CD4-positive, CD25-positive, alpha-beta regulatory T cell (primary cell): ENCODE data around the gene WWOX. TPM values are rescaled to one million over a fixed set of nuclear protein-coding genes. Genes with fewer than 3 reads are reported as not detected.

Experiments used
- ATAC-seq, 2 donors: fragments of 150-1000 bp; cut with Tn5 transposase; one replicate each; pipeline ENCODE4 v1.10.0; 2021; ENCODE audit warnings: low read depth in 2 of 2, moderate number of reproducible peaks in 2 of 2, moderate library complexity in 1 of 2
- DNase-seq, 3 donors: peaks; one replicate each; pipeline versions ENCODE4 v3.0.0 to v3.0.0-alpha.2; 2012 to 2022; ENCODE audit warnings: mixed read lengths in 1 of 3
- H3K27ac ChIP-seq: one replicate; pipeline ENCODE4 v1.7.0; 2013; ENCODE audit warnings: mild to moderate bottlenecking, low read length; ENCODE audit not compliant: insufficient read depth, poor library complexity, severe bottlenecking
- H3K27me3 ChIP-seq: one replicate; pipeline ENCODE4 v1.7.0; 2013; ENCODE audit warnings: low read length; ENCODE audit not compliant: control insufficient read depth, insufficient read depth
- H3K36me3 ChIP-seq: one replicate; pipeline ENCODE4 v1.7.0; 2013; ENCODE audit warnings: mild to moderate bottlenecking, low read length, moderate library complexity; ENCODE audit not compliant: control insufficient read depth, insufficient read depth
- H3K4me1 ChIP-seq: 2 replicates; pipeline ENCODE4 v1.7.0; 2013; ENCODE audit warnings: mild to moderate bottlenecking, low read length; ENCODE audit not compliant: insufficient read depth, control insufficient read depth, poor library complexity, severe bottlenecking
- H3K4me3 ChIP-seq: one replicate; pipeline ENCODE4 v1.7.0; 2013; ENCODE audit warnings: low read depth, mild to moderate bottlenecking, low read length, moderate library complexity
- H3K9me3 ChIP-seq, 2 experiments: 1 replicate in 1 of 2; 2 replicates in 1 of 2; pipeline ENCODE4 v1.7.0; 2013; ENCODE audit warnings: low read length in 2 of 2, mild to moderate bottlenecking in 1 of 2, moderate library complexity in 1 of 2; ENCODE audit not compliant: control insufficient read depth in 2 of 2
- H3K27ac Mint-ChIP-seq, 3 donors: one replicate each; pipeline ENCODE4 v1.8.0; 2020 to 2022; ENCODE audit warnings: mild to moderate bottlenecking in 3 of 3, mixed read lengths in 3 of 3, moderate library complexity in 2 of 3
- H3K27me3 Mint-ChIP-seq: one replicate; pipeline ENCODE4 v1.8.0; 2022; ENCODE audit warnings: mild to moderate bottlenecking, mixed read lengths
- H3K36me3 Mint-ChIP-seq: one replicate; pipeline ENCODE4 v1.8.0; 2020; ENCODE audit warnings: mixed read lengths
- H3K4me1 Mint-ChIP-seq, 4 donors: one replicate each; pipeline ENCODE4 v1.8.0; 2020 to 2022; ENCODE audit warnings: mixed read lengths in 4 of 4, mild to moderate bottlenecking in 1 of 4
- H3K4me3 Mint-ChIP-seq, 4 donors: one replicate each; pipeline ENCODE4 v1.8.0; 2020 to 2022; ENCODE audit warnings: mild to moderate bottlenecking in 4 of 4, mixed read lengths in 4 of 4, moderate library complexity in 3 of 4
- H3K9me3 Mint-ChIP-seq, 7 donors: one replicate each; pipeline ENCODE4 v1.8.0; 2020 to 2022; ENCODE audit warnings: mixed read lengths in 7 of 7, mild to moderate bottlenecking in 3 of 7, moderate library complexity in 2 of 7
- polyA plus RNA-seq, 4 donors: library from polyadenylated mRNA; unstranded; fragments of 300-500 nt; fragmentation: Illumina TruSeq; gene quantifications; one replicate each; pipeline ENCODE4 v1.2.3, GENCODE V29; 2021
- total RNA-seq: library from RNA; stranded (reverse); gene quantifications from one replicate; pipeline ENCODE4 v1.2.3, GENCODE V29; 2022

Gene WWOX
- total and polyA plus RNA-seq, 5 donors from 2014 or later: 10.3 to 18.6 (median 12.8) TPM

DNA sequence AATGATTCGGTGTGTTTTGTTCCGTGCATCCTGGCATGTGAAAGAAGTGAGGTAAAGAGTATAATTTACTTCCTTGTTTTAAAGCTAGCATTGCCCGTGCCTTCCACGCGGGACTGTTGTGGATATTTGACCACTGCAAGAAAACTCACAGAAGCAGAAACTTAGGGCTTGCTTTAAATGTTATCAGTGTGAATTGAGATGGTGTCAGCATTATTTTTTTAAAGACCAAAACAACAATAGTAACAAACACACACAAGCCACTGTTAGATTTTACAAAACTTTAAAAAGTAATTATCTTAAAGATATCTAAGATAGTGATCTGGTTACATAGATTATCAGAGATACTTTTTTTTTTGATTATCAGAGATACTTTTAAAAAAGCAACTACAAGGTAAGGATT is 47.4 kb downstream of the WWOX start:
- Histone ChIP-seq H3K27me3 (no peaks in the 10 kb centered on the region), H3K4me3 (no peak overlapping the region), H3K27ac (no peak overlapping the region), H3K9me3 (no peaks in the 10 kb centered on the region), H3K4me1 (no peaks in the 10 kb centered on the region), H3K36me3 (no peaks in the 10 kb centered on the region)
- Mint-ChIP-seq H3K4me3 (no peak overlapping the region), H3K36me3 (peaks cover 16% of the 10 kb centered on the region), H3K27me3 (no peaks in the 10 kb centered on the region), H3K9me3 (peaks cover 0 to 2% (median 0%) of the 10 kb centered on the region in 7 donors), H3K4me1 (peaks cover 0 to 4% (median 0%) of the 10 kb centered on the region in 4 donors), H3K27ac (no peak overlapping the region)
- no peak for ATAC-seq
- no peak for DNase-seq

DNA sequence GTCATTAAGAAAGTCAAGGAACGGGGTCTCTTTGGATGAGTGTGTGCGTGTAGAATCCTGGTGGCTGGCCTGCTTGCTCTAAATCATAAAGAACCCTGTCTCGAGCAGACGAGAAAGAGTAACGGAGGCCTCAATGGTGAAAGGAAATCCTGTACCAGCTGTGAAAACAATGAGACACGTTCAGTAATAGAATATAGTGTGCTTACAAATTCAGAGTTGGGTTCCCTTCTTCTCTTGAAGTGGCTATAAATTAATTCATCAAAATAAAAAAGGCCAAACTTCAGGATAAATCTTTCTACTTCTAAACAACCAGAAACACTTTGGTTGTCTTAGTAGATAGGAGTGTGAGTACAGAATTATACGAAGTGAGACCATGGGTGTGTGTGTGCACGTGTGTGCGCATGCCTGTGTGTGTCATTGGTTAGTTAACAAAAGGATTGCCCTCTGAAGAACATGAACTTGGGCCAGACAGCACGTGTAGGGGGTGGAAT is 48.5 kb downstream of the WWOX start:
- H3K4me1 Mint-ChIP-seq: peaks cover 0 to 4% (median 0%) of the 10 kb centered on the region in 4 donors
- peaks cover 16% of the 10 kb centered on the region for H3K36me3 Mint-ChIP-seq
- Histone ChIP-seq H3K9me3 (no peaks in the 10 kb centered on the region), H3K36me3 (no peaks in the 10 kb centered on the region), H3K27me3 (no peaks in the 10 kb centered on the region), H3K4me3 (no peak overlapping the region), H3K4me1 (no peaks in the 10 kb centered on the region), H3K27ac (no peak overlapping the region)
- no peak overlapping the region for H3K4me3 Mint-ChIP-seq
- ATAC-seq (no peak), DNase-seq (no peak)
- H3K27ac Mint-ChIP-seq: no peak overlapping the region
- H3K27me3 Mint-ChIP-seq: no peaks in the 10 kb centered on the region
- peaks cover 0 to 2% (median 0%) of the 10 kb centered on the region in 7 donors for H3K9me3 Mint-ChIP-seq

DNA sequence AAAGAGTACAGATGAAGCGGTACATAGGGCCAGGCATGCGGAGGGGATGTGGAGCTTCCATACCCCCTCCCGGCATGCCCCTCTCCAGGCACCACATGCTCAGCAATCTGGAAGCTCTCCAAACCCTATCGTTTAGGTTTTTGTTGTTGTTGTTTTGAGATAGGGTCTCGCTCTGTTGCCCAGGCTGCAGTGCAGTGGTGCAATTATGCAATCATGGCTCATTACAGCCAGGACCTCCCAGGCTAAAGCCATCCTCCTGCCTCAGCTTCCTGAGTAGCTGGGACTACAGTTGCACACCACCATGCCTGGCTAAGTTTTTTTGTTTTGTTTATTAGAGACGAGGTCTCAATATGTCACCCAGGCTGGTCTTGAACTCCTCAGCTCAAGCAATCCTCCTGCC is 50.8 kb downstream of the WWOX start:
- DNase-seq (no peak), ATAC-seq (no peak)
- H3K9me3 Mint-ChIP-seq: peaks cover 0 to 2% (median 0%) of the 10 kb centered on the region in 7 donors
- H3K9me3 ChIP-seq: no peaks in the 10 kb centered on the region
- no peaks in the 10 kb centered on the region for H3K36me3 ChIP-seq
- H3K27me3 Mint-ChIP-seq: no peaks in the 10 kb centered on the region
- H3K4me3 Mint-ChIP-seq: no peak overlapping the region
- H3K4me1 Mint-ChIP-seq: peaks cover 0 to 5% (median 2%) of the 10 kb centered on the region in 4 donors
- H3K4me1 ChIP-seq: no peaks in the 10 kb centered on the region
- no peak overlapping the region for H3K27ac ChIP-seq
- peaks cover 12% of the 10 kb centered on the region for H3K36me3 Mint-ChIP-seq
- H3K4me3 ChIP-seq: no peak overlapping the region
- no peaks in the 10 kb centered on the region for H3K27me3 ChIP-seq
- no peak overlapping the region for H3K27ac Mint-ChIP-seq

DNA sequence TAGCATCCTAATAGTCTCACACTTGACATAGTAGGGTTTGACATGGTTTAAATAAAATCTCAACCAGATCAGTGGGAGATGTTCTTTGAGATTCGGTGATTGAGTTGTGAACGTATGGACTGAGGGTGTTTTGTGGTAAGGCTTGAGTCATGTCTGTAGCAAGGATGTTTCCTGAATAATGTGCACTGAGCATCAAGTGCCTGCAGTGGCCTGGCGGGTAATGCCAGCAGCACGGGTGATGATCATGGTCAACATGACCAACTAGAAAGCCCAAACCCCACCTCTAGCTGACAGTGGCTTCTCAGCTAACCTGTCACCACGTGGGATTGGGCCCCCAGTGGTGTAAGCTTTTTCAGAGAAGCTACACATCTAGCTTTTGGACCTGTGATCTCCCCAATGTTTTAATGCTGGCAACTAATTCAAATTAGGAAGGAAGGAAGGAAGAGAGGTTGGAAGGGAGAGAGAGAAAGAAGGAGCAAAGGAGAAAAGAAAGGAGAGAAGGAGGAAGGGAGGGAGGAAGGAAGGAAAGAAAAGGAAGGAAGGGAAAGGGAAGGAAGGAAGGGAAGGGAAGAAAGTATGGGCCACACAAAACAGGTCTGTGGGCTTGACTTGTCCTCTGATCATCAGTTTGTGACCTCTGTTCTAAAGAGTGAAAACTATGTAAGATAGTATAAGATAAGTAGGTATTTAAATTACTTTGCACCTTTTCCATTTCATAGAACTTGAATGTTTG is 55.4 kb downstream of the WWOX start:
- ATAC-seq (no peak), DNase-seq (no peak)
- Mint-ChIP-seq H3K36me3 (peaks cover 20% of the 10 kb centered on the region), H3K27ac (peak overlapping the region in 1 of 3 donors; percentile 81), H3K9me3 (peaks cover 0 to 4% (median under 1%) of the 10 kb centered on the region in 7 donors), H3K27me3 (no peaks in the 10 kb centered on the region), H3K4me3 (no peak overlapping the region), H3K4me1 (peaks cover 0 to 5% (median 0%) of the 10 kb centered on the region in 4 donors)
- Histone ChIP-seq H3K9me3 (no peaks in the 10 kb centered on the region), H3K27ac (no peak overlapping the region), H3K27me3 (no peaks in the 10 kb centered on the region), H3K4me1 (no peaks in the 10 kb centered on the region), H3K4me3 (no peak overlapping the region), H3K36me3 (no peaks in the 10 kb centered on the region)

- H3K4me1 Mint-ChIP-seq: peaks cover 0 to 5% (median 0%) of the 10 kb centered on the region in 4 donors
- H3K36me3 Mint-ChIP-seq: peaks cover 19% of the 10 kb centered on the region
- Histone ChIP-seq H3K9me3 (no peaks in the 10 kb centered on the region), H3K27me3 (no peaks in the 10 kb centered on the region), H3K36me3 (no peaks in the 10 kb centered on the region), H3K27ac (no peak overlapping the region), H3K4me3 (no peak overlapping the region), H3K4me1 (no peaks in the 10 kb centered on the region)
- peaks cover 0 to 6% (median 1%) of the 10 kb centered on the region in 7 donors for H3K9me3 Mint-ChIP-seq
- no peaks in the 10 kb centered on the region for H3K27me3 Mint-ChIP-seq
- DNase-seq (no peak), ATAC-seq (no peak)
- H3K27ac Mint-ChIP-seq: no peak overlapping the region
- H3K4me3 Mint-ChIP-seq: no peak overlapping the region
Measured at GRCh38 chr16:78155791-78156345, 56.4 kb downstream of the WWOX start.

- Histone ChIP-seq H3K4me1 (no peaks in the 10 kb centered on the region), H3K27ac (no peak overlapping the region), H3K4me3 (no peak overlapping the region), H3K36me3 (no peaks in the 10 kb centered on the region), H3K27me3 (no peaks in the 10 kb centered on the region), H3K9me3 (no peaks in the 10 kb centered on the region)
- no peak for DNase-seq
- Mint-ChIP-seq H3K27ac (no peak overlapping the region), H3K4me3 (no peak overlapping the region), H3K9me3 (peaks cover 0 to 6% (median 3%) of the 10 kb centered on the region in 7 donors), H3K36me3 (peaks cover 39% of the 10 kb centered on the region), H3K4me1 (peaks cover 0 to 4% (median 0%) of the 10 kb centered on the region in 4 donors), H3K27me3 (no peaks in the 10 kb centered on the region)
- no peak for ATAC-seq
Measured at GRCh38 chr16:78161023-78161729, 61.7 kb downstream of the WWOX start.

DNA sequence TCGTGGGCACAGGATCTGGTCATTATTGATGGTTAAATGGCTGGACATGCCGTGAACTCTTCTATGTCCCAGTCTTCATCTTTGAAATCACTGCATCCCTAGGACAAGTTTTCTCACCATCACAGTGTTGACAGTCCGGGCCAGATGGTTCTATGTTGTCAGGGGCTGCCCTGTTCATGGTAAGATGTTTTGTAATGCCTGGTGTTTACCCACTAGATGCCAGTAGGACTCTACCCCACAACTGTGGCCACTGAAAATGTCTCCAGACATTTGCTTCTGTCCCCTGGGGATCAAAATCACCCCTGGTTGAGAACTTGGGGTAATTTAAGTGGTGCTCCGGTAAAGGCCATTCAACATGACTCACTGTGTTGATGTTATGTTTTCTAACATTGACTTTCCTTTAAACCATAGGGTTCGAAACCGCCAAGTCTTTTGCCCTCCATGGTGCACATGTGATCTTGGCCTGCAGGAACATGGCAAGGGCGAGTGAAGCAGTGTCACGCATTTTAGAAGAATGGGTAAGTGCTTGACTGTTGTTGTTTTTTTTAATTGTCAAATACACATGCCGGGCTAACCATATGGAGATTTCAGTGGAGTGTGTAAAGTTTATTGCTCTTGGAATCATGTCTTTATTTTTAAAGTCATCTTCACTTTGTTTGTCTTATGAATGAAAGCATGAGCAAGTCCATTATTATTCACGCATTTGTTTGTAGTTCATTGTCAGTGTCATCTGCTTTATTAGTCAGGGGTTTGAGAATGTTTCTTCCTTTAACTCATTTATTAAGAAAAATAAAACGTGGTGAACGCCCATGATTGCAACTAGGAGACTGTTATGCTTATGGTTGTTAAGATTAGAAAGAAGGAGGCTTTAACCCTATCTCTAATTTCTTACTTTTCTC is 64.6 kb downstream of the WWOX start:
- DNase-seq: no peak
- H3K4me3 ChIP-seq: no peak overlapping the region
- H3K27ac ChIP-seq: no peak overlapping the region
- no peaks in the 10 kb centered on the region for H3K36me3 ChIP-seq
- peaks cover 0 to 6% (median 1%) of the 10 kb centered on the region in 7 donors for H3K9me3 Mint-ChIP-seq
- no peaks in the 10 kb centered on the region for H3K27me3 ChIP-seq
- no peaks in the 10 kb centered on the region for H3K4me1 ChIP-seq
- H3K4me3 Mint-ChIP-seq: no peak overlapping the region
- H3K27ac Mint-ChIP-seq: no peak overlapping the region
- H3K9me3 ChIP-seq: no peaks in the 10 kb centered on the region
- H3K4me1 Mint-ChIP-seq: peaks cover 0 to 8% (median 0%) of the 10 kb centered on the region in 4 donors
- ATAC-seq: no peak
- no peaks in the 10 kb centered on the region for H3K27me3 Mint-ChIP-seq
- H3K36me3 Mint-ChIP-seq: peaks cover 39% of the 10 kb centered on the region
